ENCODE results near the gene ADAMTSL1.

The ADAMTSL1 gene

GRCh38 chr9:18759827-18760226 lies 285.9 kb downstream of the ADAMTSL1 start:
- TF ChIP-seq CTCF (IDR thresholded peaks at IDR 0.05), result no peak

GRCh38 chr9:18761742-18762300 lies 287.9 kb downstream of the ADAMTSL1 start:
- TF ChIP-seq CTCF (IDR thresholded peaks at IDR 0.05), result no peak

GRCh38 chr9:18766989-18767550 lies 293.1 kb downstream of the ADAMTSL1 start:
- no peak for TF ChIP-seq CTCF (IDR thresholded peaks at IDR 0.05)

- TF ChIP-seq CTCF (IDR thresholded peaks at IDR 0.05), result no peak
These were observed 295.1 kb downstream of the ADAMTSL1 start for GRCh38 chr9:18768951-18769622.

GRCh38 chr9:18770131-18770908 lies 296.4 kb downstream of the ADAMTSL1 start:
- no peak for TF ChIP-seq CTCF (IDR thresholded peaks at IDR 0.05)

- no peak for TF ChIP-seq CTCF (IDR thresholded peaks at IDR 0.05)
These were observed 297.1 kb downstream of the ADAMTSL1 start for GRCh38 chr9:18771011-18771410.

GRCh38 chr9:18771763-18772162 lies 297.8 kb downstream of the ADAMTSL1 start:
- TF ChIP-seq CTCF (IDR thresholded peaks at IDR 0.05), result no peak

Measured in LNCAP (cell line).